ENCODE data around the gene ASXL1.

Gene ASXL1

DNA sequence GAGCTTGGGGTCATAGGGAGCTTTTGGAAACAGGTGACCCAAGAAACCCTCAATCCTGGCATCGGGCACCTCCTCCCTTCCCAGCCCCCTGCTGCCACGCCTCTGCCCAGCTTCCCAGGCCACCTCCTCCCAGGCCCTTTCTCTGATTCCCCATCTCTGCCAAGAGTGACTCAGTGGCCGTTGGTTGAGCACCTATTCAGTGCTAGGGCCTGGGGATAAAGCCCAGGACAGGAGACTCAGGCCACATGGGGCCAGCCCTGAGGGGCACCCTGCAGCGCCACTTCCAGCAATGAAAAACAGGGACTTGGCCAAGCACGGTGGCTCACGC, 110.1 kb downstream of the ASXL1 start:
- no peak for DNase-seq

DNA sequence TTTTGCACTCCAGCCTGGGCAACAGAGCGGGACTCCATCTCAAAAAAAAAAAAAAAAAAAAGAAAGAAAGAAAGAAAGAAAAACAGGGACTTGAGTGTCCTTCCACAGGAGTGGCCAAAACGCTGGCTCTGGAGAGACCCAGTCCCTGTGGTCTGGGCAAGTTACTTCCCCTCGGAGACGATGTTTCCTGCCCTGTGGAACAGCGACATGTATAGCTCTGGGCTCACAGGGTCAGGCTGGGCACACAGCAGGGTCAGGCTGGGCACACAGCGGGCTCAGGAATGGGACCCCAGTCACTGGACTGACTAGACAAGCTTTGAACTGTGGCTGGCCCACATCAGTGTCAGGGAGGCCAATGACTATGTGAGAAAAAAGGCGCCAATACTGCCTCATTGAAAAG, 110.7 kb downstream of the ASXL1 start:
- DNase-seq, result no peak

- DNase-seq, result no peak
Measured at GRCh38 chr20:32470025-32470861, 112.1 kb downstream of the ASXL1 start.

- DNase-seq, result no peak
Measured at GRCh38 chr20:32470940-32471339, 112.8 kb downstream of the ASXL1 start.

- DNase-seq, result no peak
Measured at GRCh38 chr20:32472581-32473207, 114.6 kb downstream of the ASXL1 start.

DNA sequence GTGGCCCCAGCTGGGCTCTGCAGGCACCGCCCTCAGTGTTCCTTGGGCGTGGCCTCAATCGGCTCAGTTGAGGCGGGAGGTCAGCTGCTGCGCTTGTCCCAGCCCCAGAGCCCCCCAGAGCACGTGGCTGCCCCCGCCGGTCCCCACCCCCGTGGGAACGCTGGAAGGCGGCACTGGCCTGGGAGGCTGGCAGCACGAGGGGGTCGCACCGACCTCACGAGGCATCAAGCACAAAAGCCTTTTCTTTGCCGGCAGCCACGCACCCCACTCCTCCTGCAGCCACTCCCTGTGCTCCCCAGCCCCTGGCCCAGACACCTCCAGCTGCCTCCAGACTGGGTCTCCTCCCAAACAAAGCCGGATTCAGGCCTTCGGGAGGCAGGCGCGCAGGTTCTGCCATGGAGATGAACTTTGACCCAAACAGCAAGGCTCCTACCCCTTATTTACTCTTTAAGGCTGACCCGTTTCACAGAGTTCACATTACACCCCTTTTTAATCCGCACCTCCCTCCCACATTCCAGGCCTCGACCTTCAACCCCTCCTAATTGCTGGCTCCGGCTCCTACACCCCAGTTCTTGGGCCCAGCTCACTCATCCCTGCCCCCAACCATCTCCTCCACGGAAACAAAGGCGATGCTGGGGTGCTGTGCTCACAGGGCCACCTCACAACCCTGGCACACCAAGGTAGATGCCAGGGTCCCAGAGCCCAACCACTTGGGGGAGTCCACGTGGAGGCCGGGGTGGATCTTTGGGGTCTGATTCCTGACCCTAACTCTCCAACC, 115.3 kb downstream of the ASXL1 start:
- DNase-seq, result no peak

- no peak for DNase-seq
Measured at GRCh38 chr20:32474009-32474716, 116.0 kb downstream of the ASXL1 start.

- no peak for DNase-seq
Measured at GRCh38 chr20:32474717-32474966, 116.5 kb downstream of the ASXL1 start.

DNA sequence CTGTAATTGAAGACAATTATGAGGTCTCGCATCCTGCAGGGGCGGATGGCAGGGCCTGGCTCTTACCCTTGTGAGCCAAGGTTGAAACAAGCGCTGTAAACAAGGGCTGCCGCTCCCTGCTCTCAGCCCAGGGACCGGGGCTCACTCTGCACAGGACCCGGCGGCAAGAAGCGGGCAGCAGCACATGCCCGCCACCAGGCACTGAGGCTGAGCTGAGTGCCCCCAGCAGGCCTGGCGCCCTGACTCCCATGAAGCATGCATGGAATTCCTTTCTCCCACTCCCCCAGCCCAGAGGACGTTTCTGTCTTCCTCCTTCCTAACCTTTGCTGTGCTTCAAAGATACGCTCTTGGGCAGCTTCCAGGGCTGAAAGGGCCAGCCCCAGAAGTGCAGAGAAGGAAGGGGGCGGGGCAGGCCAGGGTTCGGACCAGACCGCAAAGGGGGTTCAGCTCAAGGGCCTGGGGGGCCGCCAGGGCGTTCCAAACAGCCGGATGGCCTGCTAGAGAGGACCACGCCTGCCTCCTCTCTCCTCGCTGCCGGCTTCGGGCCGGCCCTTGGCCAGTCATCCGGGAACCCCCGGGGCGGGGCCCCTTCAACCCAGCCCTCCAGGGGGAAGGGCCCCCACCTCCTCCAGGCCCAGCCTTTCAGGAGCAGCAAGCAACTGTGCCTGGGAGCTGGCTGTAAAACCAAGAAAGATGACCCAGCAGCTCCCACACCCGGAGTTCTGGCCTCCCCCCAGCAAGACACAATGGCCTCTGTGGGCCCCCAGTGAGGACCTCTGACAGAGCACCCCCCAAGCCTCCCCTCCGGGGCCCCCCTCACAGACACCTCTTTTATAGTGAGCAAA, 117.1 kb downstream of the ASXL1 start:
- DNase-seq, result no peak

- no peak for DNase-seq
Measured at GRCh38 chr20:32476684-32477593, 118.8 kb downstream of the ASXL1 start.

- DNase-seq, result no peak
Measured at GRCh38 chr20:32477594-32478512, 119.7 kb downstream of the ASXL1 start.

DNA sequence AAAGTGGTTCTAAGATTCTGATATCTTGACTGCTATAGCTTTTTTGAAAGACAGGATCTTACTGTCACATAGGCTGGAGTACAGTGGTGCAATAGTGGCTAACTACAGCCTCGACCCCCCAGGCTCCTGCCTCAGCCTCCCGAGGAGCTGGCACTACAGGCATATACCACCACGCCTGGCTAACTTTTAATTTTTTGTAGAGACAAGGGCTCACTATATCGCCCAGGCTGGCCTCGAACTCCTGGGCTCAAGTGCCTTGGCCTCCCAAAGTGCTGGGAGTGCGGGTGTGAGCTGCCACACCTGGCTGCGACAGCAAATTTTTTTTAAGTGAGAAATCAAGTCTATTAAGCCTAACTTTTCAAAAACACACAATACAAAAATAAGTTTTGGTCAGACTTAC, 120.4 kb downstream of the ASXL1 start:
- no peak for DNase-seq

DNA sequence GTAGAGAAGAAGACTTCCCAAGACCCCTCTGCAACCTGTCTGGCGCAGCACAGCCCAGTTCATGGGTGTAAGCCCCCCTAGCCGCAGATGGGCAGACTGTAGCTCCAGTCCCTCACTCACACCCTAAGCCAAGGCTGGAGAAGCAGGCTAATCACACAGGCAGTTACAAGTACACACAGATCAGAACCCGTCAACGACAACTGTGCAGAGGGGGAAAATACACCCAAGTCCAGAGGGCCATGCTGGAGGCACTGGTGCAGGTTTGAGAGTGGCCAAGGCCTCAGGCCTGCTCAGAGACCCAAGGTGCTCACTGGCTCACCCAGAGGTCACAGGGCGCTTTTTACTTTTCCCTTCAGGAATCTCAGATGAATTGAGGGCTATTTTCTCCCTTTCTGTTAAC, 120.9 kb downstream of the ASXL1 start:
- no peak for DNase-seq

- DNase-seq, result no peak
Measured at GRCh38 chr20:32479697-32480171, 121.6 kb downstream of the ASXL1 start.

- no peak for DNase-seq
Measured at GRCh38 chr20:32480371-32481241, 122.5 kb downstream of the ASXL1 start.

- DNase-seq, result no peak
Measured at GRCh38 chr20:32481311-32482142, 123.4 kb downstream of the ASXL1 start.

GRCh38 chr20:32482143-32482441, 124.0 kb downstream of the ASXL1 start:
- no peak for DNase-seq

Measured in CD4-positive, alpha-beta T cell treated with Interleukin-17A for 1 hour (primary cell).